Measurements from ENCODE around the gene IFNG-AS1.
A peak's percentile ranks its signal among the peaks of the same experiment; 100 is the strongest.

IFNG-AS1 gene

GRCh38 chr12:67942724-67943123, 46.5 kb upstream of the IFNG-AS1 start:
- ChIA-PET CTCF (interaction anchor here (0.6 to 3.0 kb wide), 28 partner anchors 9 to 588 kb away, joined by 3 to 19 read pairs (median 3); partner anchors contain the start of gene DYRK2), POLR2A (interaction anchor here (0.6 to 1.1 kb wide), 2 partner anchors 295 to 364 kb away, joined by 3 to 4 read pairs; partner anchors contain the start of gene DYRK2)
- Histone ChIP-seq H3K4me3 (ENCODE audit: low read depth, low read length) (no peak overlapping the region), H3K36me3 (ENCODE audit: control insufficient read depth in 2 of 2, insufficient read depth in 1 of 2, low read length in 2 of 2) (no peaks in the 10 kb centered on the region), H3K9me3 (ENCODE audit: control insufficient read depth, insufficient read depth, low read depth, low read length) (no peaks in the 10 kb centered on the region), H3K27ac (ENCODE audit: extremely low read depth, low read depth, low read length) (no peak overlapping the region), H3K4me1 (ENCODE audit: control insufficient read depth, insufficient read depth, low read length) (no peaks in the 10 kb centered on the region)
- TF ChIP-seq, protein P1, sequence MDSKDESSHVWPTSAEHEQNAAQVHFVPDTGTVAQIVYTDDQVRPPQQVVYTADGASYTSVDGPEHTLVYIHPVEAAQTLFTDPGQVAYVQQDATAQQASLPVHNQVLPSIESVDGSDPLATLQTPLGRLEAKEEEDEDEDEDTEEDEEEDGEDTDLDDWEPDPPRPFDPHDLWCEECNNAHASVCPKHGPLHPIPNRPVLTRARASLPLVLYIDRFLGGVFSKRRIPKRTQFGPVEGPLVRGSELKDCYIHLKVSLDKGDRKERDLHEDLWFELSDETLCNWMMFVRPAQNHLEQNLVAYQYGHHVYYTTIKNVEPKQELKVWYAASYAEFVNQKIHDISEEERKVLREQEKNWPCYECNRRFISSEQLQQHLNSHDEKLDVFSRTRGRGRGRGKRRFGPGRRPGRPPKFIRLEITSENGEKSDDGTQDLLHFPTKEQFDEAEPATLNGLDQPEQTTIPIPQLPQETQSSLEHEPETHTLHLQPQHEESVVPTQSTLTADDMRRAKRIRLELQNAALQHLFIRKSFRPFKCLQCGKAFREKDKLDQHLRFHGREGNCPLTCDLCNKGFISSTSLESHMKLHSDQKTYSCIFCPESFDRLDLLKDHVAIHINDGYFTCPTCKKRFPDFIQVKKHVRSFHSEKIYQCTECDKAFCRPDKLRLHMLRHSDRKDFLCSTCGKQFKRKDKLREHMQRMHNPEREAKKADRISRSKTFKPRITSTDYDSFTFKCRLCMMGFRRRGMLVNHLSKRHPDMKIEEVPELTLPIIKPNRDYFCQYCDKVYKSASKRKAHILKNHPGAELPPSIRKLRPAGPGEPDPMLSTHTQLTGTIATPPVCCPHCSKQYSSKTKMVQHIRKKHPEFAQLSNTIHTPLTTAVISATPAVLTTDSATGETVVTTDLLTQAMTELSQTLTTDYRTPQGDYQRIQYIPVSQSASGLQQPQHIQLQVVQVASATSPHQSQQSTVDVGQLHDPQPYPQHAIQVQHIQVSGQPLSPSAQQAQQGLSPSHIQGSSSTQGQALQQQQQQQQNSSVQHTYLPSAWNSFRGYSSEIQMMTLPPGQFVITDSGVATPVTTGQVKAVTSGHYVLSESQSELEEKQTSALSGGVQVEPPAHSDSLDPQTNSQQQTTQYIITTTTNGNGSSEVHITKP (tag by site-specific recombination; IDR thresholded peaks at IDR 0.05) = no peak
- TF ChIP-seq ZNF350 (tag by site-specific recombination; IDR thresholded peaks at IDR 0.05) = no peak
- TF ChIP-seq PRDM2 (tag by site-specific recombination; IDR thresholded peaks at IDR 0.05; ENCODE audit: borderline replicate concordance) = no peak

GRCh38 chr12:67943141-67943892, 45.9 kb upstream of the IFNG-AS1 start:
- no peak overlapping the region for H3K4me3 ChIP-seq (ENCODE audit: low read depth, low read length)
- no peaks in the 10 kb centered on the region for H3K9me3 ChIP-seq (ENCODE audit: control insufficient read depth, insufficient read depth, low read depth, low read length)
- no peaks in the 10 kb centered on the region for H3K36me3 ChIP-seq (ENCODE audit: control insufficient read depth in 2 of 2, insufficient read depth in 1 of 2, low read length in 2 of 2)
- ChIA-PET POLR2A (interaction anchor here (0.6 to 1.1 kb wide), 2 partner anchors 295 to 364 kb away, joined by 3 to 4 read pairs; partner anchors contain the start of gene DYRK2), CTCF (interaction anchor here (0.6 to 3.0 kb wide), 29 partner anchors 9 to 637 kb away, joined by 3 to 19 read pairs (median 3); partner anchors contain the start of gene DYRK2)
- H3K4me1 ChIP-seq (ENCODE audit: control insufficient read depth, insufficient read depth, low read length) = no peaks in the 10 kb centered on the region
- no peak overlapping the region for H3K27ac ChIP-seq (ENCODE audit: extremely low read depth, low read depth, low read length)
- TF ChIP-seq ZNF521 (tag by site-specific recombination; IDR thresholded peaks at IDR 0.05) = no peak
- 0 out of 2 replicates have a peak, but pooled peaks have one; percentile 51 for TF ChIP-seq ZNF2 (tag by site-specific recombination; IDR thresholded peaks at IDR 0.05)
- TF ChIP-seq, protein P1 (tag by site-specific recombination; IDR thresholded peaks at IDR 0.05) = no peak
- no peak for TF ChIP-seq ZNF600 (tag by site-specific recombination; IDR thresholded peaks at IDR 0.05)
- TF ChIP-seq, protein P2, sequence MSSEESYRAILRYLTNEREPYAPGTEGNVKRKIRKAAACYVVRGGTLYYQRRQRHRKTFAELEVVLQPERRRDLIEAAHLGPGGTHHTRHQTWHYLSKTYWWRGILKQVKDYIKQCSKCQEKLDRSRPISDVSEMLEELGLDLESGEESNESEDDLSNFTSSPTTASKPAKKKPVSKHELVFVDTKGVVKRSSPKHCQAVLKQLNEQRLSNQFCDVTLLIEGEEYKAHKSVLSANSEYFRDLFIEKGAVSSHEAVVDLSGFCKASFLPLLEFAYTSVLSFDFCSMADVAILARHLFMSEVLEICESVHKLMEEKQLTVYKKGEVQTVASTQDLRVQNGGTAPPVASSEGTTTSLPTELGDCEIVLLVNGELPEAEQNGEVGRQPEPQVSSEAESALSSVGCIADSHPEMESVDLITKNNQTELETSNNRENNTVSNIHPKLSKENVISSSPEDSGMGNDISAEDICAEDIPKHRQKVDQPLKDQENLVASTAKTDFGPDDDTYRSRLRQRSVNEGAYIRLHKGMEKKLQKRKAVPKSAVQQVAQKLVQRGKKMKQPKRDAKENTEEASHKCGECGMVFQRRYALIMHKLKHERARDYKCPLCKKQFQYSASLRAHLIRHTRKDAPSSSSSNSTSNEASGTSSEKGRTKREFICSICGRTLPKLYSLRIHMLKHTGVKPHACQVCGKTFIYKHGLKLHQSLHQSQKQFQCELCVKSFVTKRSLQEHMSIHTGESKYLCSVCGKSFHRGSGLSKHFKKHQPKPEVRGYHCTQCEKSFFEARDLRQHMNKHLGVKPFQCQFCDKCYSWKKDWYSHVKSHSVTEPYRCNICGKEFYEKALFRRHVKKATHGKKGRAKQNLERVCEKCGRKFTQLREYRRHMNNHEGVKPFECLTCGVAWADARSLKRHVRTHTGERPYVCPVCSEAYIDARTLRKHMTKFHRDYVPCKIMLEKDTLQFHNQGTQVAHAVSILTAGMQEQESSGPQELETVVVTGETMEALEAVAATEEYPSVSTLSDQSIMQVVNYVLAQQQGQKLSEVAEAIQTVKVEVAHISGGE (tag by site-specific recombination; conservative IDR thresholded peaks at IDR 0.05; ENCODE audit: low read depth) = 0 out of 2 replicates have a peak, but pooled peaks have one; percentile 15
- TF ChIP-seq CTCF (tag by site-specific recombination; IDR thresholded peaks at IDR 0.05) = peak; percentile 65
- no peak for TF ChIP-seq ZBTB26 (tag by site-specific recombination; optimal IDR thresholded peaks at IDR 0.05)
- TF ChIP-seq GLI4 (tag by site-specific recombination; IDR thresholded peaks at IDR 0.05) = no peak
